C4-2B (cell line): ENCODE results near the gene TRMT10B.

Experiments
- H3K27ac ChIP-seq: fragments of 450-650 bp; 2 replicates; pipeline ENCODE4 v1.5.1; 2017
- ZFX ChIP-seq: fragments of 450-650 bp; IDR thresholded peaks from 2 replicates; pipeline ENCODE4 v1.6.1; 2017
- TF ChIP-seq, protein P1 (sequence below): fragments of 450-650 bp; conservative IDR thresholded peaks from 2 replicates; pipeline ENCODE4 v1.5.1; 2017; ENCODE audit warnings: mild to moderate bottlenecking

The TRMT10B gene

DNA sequence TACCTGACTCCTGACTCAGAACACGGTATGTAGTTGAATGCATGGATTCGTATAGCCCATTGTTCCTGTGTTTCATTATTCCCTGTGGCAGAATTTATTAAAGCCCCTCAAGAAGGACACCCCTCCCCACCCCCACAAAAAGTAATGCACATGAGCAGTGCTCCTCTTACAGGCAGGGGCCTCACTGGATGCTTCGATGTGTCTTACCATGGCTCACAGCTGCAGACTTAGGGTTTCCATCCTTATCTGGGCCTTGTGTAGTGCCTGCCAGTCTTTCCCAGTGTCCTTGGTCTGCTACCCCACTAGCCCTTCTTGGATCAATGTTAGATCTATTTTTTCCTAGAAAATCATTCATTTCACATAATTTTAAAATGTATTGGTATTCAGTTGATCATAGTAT, 16.4 kb downstream of the TRMT10B start:
- no peak overlapping the region for H3K27ac ChIP-seq
- TF ChIP-seq ZFX = no peak
- TF ChIP-seq, protein P1, sequence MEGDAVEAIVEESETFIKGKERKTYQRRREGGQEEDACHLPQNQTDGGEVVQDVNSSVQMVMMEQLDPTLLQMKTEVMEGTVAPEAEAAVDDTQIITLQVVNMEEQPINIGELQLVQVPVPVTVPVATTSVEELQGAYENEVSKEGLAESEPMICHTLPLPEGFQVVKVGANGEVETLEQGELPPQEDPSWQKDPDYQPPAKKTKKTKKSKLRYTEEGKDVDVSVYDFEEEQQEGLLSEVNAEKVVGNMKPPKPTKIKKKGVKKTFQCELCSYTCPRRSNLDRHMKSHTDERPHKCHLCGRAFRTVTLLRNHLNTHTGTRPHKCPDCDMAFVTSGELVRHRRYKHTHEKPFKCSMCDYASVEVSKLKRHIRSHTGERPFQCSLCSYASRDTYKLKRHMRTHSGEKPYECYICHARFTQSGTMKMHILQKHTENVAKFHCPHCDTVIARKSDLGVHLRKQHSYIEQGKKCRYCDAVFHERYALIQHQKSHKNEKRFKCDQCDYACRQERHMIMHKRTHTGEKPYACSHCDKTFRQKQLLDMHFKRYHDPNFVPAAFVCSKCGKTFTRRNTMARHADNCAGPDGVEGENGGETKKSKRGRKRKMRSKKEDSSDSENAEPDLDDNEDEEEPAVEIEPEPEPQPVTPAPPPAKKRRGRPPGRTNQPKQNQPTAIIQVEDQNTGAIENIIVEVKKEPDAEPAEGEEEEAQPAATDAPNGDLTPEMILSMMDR = no peak

DNA sequence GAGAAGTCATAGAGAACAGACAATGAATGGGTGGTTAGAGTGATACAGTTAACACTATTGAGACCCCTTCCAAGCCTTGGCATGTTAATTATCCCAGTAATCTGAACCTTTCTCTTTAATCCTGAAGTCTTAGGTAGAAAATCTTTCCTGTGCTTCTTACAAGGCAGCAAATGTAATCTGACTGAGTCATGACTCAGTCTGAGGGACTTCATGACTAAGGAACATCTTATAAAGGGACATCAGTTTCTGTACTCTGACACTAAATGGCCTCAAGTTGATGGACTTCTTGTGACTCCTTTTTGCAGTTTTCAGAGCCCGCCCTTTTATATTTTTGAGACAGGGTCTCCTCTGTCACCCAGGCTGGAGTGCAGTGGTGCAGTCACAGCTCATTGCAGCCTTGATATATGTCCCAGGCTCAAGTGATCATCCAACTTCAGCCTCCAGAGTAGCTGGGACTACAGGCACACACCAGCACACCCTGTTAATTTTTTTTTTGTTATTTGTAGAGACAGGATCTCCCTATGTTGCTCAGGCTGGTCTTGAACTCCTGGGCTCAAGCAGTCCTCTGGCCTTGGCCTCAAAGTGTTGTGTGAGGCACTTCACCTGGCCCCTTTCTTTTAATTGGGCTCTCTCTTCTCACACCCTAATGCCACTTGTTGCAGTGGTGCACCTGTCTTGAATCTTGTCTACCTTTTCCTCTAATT, 21.8 kb downstream of the TRMT10B start:
- TF ChIP-seq, protein P1 = no peak
- TF ChIP-seq ZFX = no peak
- H3K27ac ChIP-seq = no peak overlapping the region

DNA sequence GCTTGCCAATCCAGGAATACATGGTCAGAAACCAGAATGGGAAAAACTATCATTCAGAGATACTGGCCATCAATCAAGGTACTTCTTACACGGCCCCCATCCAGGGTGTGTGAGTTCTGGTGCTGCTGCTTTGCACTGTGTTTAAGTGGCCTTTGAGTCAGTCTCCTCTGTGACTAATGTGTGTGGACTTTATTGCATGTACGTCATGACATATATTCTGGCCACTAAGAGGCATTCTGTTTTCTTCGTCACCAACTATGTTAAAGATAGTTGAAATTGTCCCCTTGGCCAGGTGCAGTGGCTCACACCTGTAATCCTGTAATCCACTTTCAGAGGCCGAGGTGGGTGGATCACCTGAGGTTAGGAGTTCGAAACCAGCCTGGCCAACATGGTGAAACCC, 22.7 kb downstream of the TRMT10B start:
- H3K27ac ChIP-seq = no peak overlapping the region
- TF ChIP-seq ZFX = no peak
- TF ChIP-seq, protein P1 = no peak

DNA sequence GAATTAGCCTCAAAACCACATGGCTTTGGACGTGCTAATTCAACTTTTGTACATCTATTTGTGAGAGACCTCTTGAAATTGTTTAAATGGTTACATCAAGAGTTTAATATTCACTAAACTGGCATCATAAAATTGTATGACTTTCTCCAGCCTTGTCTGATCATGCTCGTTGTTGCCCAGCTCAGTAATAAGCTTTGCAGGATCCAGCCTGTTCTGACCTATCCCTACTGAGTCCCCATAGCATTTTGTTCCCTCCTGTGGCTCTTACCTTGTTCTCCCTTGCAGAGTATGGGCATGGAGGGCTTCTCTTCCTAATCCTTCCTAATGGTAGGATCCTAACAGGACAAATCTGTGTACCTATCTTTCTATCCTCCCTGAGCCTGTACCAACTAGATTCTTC, 24.9 kb downstream of the TRMT10B start:
- H3K27ac ChIP-seq = no peak overlapping the region
- no peak for TF ChIP-seq ZFX
- TF ChIP-seq, protein P1 = no peak

DNA sequence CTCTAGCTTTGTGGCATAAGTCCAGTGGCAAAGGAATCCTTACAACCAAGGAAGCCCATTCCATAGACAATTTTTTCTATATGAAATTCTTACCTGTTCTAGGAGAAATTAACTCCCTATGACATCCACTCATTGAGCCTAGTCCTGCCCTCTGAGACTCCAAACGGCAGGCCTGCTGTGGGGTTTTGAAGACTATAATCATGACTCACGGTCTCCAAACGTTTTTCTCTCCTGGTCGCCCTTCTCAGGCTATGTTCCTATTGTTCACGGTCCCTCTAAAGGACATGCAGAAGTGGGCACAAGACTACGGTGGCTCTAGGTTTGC, 30.6 kb downstream of the TRMT10B start:
- TF ChIP-seq, protein P1 = no peak
- TF ChIP-seq ZFX = no peak
- peak overlapping the region; percentile 83 for H3K27ac ChIP-seq

DNA sequence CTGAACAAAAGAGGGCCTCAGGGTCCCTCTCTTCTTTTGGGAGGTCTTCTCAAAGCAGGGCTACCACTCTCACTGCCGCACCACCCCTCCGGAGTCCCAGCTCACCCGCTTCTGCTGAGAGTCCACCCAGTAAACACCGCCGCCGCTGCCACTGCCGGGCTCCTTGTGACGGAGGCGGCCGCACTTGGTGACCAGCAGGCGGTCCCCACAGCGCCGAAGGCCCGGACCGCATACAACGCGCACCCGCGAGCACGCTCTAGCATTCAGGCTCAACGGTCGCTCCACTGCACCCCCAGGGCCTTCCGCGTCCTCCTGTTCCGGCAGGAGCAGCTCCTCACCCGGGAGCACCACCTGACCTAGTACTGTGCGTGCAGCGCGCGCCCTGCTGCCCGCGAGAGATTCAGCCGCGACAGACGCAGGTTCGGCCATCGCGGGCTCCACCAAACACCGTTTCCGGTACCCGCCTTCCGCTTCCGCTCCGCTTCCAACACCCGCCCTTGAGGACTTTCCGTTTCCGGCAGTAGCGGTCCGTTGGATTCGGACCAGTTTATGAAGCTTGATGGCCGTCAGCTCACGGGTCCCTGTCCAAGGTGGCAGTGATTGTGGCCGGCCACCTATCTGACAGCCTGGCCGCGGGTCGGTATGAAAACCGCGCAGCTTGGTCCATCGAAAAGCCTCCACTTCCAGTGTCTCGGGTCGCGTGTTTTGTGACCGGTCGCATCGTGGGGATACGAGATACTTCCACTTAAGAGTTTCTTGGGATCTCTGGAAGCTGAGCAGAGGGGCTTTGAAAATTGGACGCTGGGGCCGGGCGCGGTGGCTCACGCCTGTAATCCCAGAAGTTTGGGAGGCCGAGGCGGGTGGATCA, 31.2 kb downstream of the TRMT10B start, which contains the start of gene EXOSC3:
EXOSC3 (minus strand) TSS at position 449 of the 868 bp plus-strand sequence; CDS start at position 429, 20 bp downstream.
- peak within 1 kb of the TSS; percentile 83 for H3K27ac ChIP-seq
- TF ChIP-seq ZFX = peak; percentile 87
- TF ChIP-seq, protein P1 = no peak

DNA sequence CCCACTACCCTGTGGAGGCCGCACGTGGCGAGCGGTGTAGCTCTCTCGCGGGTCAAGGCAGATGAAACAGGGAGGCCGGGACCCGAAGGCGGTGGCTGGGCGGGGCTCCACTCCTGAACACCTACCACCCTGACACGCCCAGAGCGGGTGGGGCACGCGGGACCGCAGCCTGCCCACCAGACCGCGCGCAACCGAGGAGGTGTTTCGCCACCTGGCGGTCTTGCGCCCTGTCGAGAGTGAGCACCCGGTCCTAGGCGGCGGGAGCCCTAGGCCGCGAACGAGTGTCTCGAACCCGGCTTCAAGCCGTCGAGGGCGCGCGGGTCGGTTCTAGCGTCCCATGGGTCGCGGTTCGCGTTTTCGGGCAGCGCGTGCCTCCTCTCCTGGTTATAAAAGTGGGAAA, 33.5 kb downstream of the TRMT10B start:
- TF ChIP-seq ZFX = no peak
- TF ChIP-seq, protein P1 = no peak
- H3K27ac ChIP-seq = no peak overlapping the region
